Esophagus (tissue), 2 donors: Measurements from ENCODE around the gene PLAAT4. TPM values are rescaled to one million over a fixed set of nuclear protein-coding genes. Genes with fewer than 3 reads are reported as not detected.

Experiments used
- H3K27ac ChIP-seq, 2 donors: one replicate each; pipeline ENCODE4 v1.5.1; 2013; ENCODE audit warnings: low read depth in 2 of 2, mild to moderate bottlenecking in 2 of 2, inconsistent platforms in 1 of 2, low read length in 1 of 2, moderate library complexity in 1 of 2
- H3K27me3 ChIP-seq, 2 donors: one replicate each; pipeline ENCODE4 v1.6.1; 2013; ENCODE audit warnings: low read length in 2 of 2, control low read depth in 1 of 2, mild to moderate bottlenecking in 1 of 2; ENCODE audit not compliant: insufficient read depth in 2 of 2, control insufficient read depth in 1 of 2
- H3K36me3 ChIP-seq, 2 donors: one replicate each; pipeline ENCODE4 v1.6.1; 2013; ENCODE audit warnings: low read length in 1 of 2; ENCODE audit not compliant: control insufficient read depth in 2 of 2, insufficient read depth in 2 of 2
- H3K4me1 ChIP-seq, 2 donors: one replicate each; pipeline ENCODE4 v1.6.1; 2013; ENCODE audit warnings: low read length in 1 of 2; ENCODE audit not compliant: control insufficient read depth in 2 of 2, insufficient read depth in 2 of 2
- H3K4me3 ChIP-seq, 2 donors: one replicate each; pipeline ENCODE4 v1.5.1; 2013; ENCODE audit warnings: low read length in 2 of 2, mild to moderate bottlenecking in 2 of 2, low read depth in 1 of 2, moderate library complexity in 1 of 2
- H3K9me3 ChIP-seq, 2 donors: one replicate each; pipeline ENCODE4 v1.6.1; 2013; ENCODE audit warnings: mild to moderate bottlenecking in 2 of 2, low read depth in 1 of 2, low read length in 1 of 2, moderate library complexity in 1 of 2; ENCODE audit not compliant: control insufficient read depth in 2 of 2, insufficient read depth in 1 of 2
- WGBS, 2 donors: extraction: QIAGEN DNeasy Blood & Tissue Kit; methylation state at CpG; one replicate each; pipeline ENCODE4 v1.1.7; 2013; 5-methylcytosine and 5-hydroxymethylcytosine counted together
- polyA plus RNA-seq, 2 donors: library from polyadenylated mRNA; stranded (reverse); fragments of 200-250 nt; gene quantifications; one replicate each; pipeline ENCODE4 v1.2.3, GENCODE V29; 2013
- donor health status: healthy with polysubstance abuse.
- donor health status: Bipolar disorder and iron deficiency.

PLAAT4 gene
- polyA plus RNA-seq, 2 donors, result 12.0 to 12.9 TPM

- Histone ChIP-seq H3K27me3 (no peaks in the 10 kb centered on the region), H3K4me3 (no peak overlapping the region), H3K36me3 (no peaks in the 10 kb centered on the region), H3K4me1 (no peaks in the 10 kb centered on the region), H3K27ac (no peak overlapping the region), H3K9me3 (peaks cover 0 to 3% of the 10 kb centered on the region in 2 donors)
- 82 to 96% methylated on average over 4 of the region's 4 CpGs for whole genome bisulfite sequencing, 2 donors
Measured at GRCh38 chr11:63499874-63500273, 36.7 kb upstream of the PLAAT4 start.

- WGBS, 2 donors, result 39 to 48% methylated on average over 1 of the region's 1 CpG
- Histone ChIP-seq H3K36me3 (no peaks in the 10 kb centered on the region), H3K4me1 (no peaks in the 10 kb centered on the region), H3K27me3 (no peaks in the 10 kb centered on the region), H3K27ac (no peak overlapping the region), H3K9me3 (peaks cover 0 to 3% of the 10 kb centered on the region in 2 donors), H3K4me3 (no peak overlapping the region)
Measured at GRCh38 chr11:63501236-63501635, 35.4 kb upstream of the PLAAT4 start.

GRCh38 chr11:63502252-63502820, 34.3 kb upstream of the PLAAT4 start:
- no peak overlapping the region for H3K4me3 ChIP-seq
- H3K27me3 ChIP-seq, result no peaks in the 10 kb centered on the region
- H3K9me3 ChIP-seq, result peaks cover 0 to 3% of the 10 kb centered on the region in 2 donors
- H3K36me3 ChIP-seq, result no peaks in the 10 kb centered on the region
- 67 to 71% methylated on average over 2 of the region's 2 CpGs for WGBS, 2 donors
- no peaks in the 10 kb centered on the region for H3K4me1 ChIP-seq
- H3K27ac ChIP-seq, result no peak overlapping the region

- peaks cover 0 to 3% of the 10 kb centered on the region in 2 donors for H3K9me3 ChIP-seq
- H3K27ac ChIP-seq, result no peak overlapping the region
- no peaks in the 10 kb centered on the region for H3K27me3 ChIP-seq
- no peaks in the 10 kb centered on the region for H3K4me1 ChIP-seq
- no peak overlapping the region for H3K4me3 ChIP-seq
- H3K36me3 ChIP-seq, result no peaks in the 10 kb centered on the region
- 79 to 82% methylated on average over 6 of the region's 6 CpGs for WGBS, 2 donors
Measured at GRCh38 chr11:63503492-63503891, 33.1 kb upstream of the PLAAT4 start.

DNA sequence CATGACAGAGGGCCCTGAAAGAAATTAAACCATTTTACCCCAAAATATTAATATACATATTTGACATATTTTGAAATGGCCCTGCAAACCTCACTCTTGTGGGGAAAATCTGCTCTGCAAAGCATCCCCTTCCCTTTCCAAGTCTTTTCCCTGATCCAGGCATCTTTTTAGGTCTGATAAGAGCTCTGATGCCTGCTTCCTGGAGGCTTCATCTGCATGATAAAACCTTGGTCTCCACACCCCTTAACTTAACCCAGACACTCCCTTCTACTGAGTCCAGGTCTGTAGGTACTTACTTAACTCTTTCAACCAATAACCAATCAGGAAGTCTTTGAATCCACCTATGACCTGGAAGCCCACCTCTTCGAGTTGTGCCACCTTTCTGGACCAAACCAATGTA, 32.6 kb upstream of the PLAAT4 start:
- no peaks in the 10 kb centered on the region for H3K4me1 ChIP-seq
- no peaks in the 10 kb centered on the region for H3K27me3 ChIP-seq
- peaks cover 0 to 3% of the 10 kb centered on the region in 2 donors for H3K9me3 ChIP-seq
- WGBS, 2 donors, result 77 to 81% methylated on average over 1 of the region's 1 CpG
- no peak overlapping the region for H3K4me3 ChIP-seq
- H3K27ac ChIP-seq, result no peak overlapping the region
- no peaks in the 10 kb centered on the region for H3K36me3 ChIP-seq

DNA sequence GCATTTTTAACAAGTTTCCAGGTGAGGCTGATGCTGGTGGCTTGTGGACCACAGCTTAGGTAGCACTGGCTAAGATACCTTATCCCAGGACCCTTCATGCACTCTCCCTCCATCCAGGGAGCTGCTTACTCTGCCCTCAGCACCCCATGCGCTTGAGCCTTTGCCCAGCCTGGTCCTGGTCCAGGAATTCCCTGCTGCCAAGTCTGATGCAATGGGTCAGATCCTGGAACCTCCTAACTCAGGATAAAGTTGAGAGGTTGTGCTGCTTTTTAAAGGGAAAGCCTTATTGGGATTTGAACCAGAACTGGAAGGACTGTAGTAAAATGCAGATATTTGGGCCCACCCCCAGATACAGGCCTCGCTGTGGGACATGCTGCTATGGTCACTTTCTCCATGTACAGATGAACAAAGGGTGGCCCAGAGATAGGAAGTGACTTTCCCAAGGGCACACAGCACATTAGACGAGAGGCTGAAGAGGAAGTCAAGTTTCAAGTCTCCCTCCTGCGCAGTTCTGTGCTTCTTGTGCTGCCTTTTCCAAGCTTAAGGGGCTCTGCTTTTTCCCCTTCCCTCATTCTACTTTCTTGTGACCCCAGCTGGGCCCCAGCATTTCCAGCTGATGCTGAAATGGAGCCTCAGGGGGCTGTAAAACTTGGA, 31.5 kb upstream of the PLAAT4 start:
- no peaks in the 10 kb centered on the region for H3K4me1 ChIP-seq
- no peak overlapping the region for H3K27ac ChIP-seq
- no peaks in the 10 kb centered on the region for H3K36me3 ChIP-seq
- no peaks in the 10 kb centered on the region for H3K27me3 ChIP-seq
- H3K4me3 ChIP-seq, result no peak overlapping the region
- peaks cover 0 to 3% of the 10 kb centered on the region in 2 donors for H3K9me3 ChIP-seq
- 70% methylated on average over 4 of the region's 4 CpGs for WGBS, 2 donors

- H3K9me3 ChIP-seq, result no peaks in the 10 kb centered on the region
- no peaks in the 10 kb centered on the region for H3K4me1 ChIP-seq
- H3K36me3 ChIP-seq, result no peaks in the 10 kb centered on the region
- WGBS, 2 donors, result 71 to 76% methylated on average over 15 of the region's 15 CpGs
- no peak within 1 kb of the TSS for H3K4me3 ChIP-seq
- H3K27me3 ChIP-seq, result no peaks in the 10 kb centered on the region
- no peak within 1 kb of the TSS for H3K27ac ChIP-seq
Measured at GRCh38 chr11:63505857-63506528, 30.6 kb upstream of the PLAAT4 start, which contains the start of gene LGALS12. TSS of gene LGALS12 (plus strand) at chr11:63506084. CDS start at chr11:63506459, 375 bp downstream.

DNA sequence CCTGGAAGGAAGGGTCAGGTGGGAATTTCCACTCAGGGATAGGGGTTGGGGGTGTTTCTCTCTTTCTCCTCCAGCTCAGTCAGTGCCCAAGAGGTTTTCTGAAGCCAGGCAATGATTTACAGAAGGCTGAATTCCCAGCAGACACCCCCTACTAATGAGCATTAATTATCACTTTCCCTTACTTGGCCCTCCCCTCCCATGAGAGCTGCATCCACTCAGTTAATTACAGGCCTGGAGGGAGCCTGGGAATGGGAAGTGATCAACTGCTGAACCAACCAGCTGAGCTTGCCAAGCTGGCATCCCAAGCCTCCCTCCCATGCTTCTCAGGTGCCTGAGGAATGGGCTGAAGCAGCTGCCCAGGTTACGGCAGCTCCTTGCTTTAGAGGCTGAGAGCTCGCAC, 29.7 kb upstream of the PLAAT4 start:
- Histone ChIP-seq H3K4me3 (no peak overlapping the region), H3K9me3 (no peaks in the 10 kb centered on the region), H3K4me1 (no peaks in the 10 kb centered on the region), H3K27me3 (no peaks in the 10 kb centered on the region), H3K27ac (no peak overlapping the region), H3K36me3 (no peaks in the 10 kb centered on the region)
- 91% methylated on average over 2 of the region's 2 CpGs for WGBS, 2 donors

DNA sequence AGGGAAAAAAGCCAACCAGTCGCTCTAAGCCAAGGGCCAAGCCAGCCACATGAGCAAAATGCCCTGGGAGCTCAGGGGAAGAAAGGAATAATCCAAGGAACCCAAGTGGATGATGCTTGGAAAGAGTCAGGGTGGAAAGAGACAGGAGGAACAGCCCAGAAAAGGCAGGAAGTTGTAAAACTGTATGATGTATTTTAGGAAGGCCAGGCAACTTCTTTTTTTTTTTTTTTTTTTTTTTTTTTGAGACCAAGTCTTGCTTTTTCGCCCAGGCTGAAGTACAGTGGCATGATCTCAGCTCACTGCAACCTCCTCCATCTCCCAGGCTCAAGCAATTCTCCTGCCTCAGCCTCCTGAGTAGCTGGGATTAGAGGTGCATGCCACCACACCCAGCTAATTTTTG, 29.1 kb upstream of the PLAAT4 start:
- no peaks in the 10 kb centered on the region for H3K4me1 ChIP-seq
- no peaks in the 10 kb centered on the region for H3K27me3 ChIP-seq
- H3K27ac ChIP-seq, result no peak overlapping the region
- H3K36me3 ChIP-seq, result no peaks in the 10 kb centered on the region
- H3K4me3 ChIP-seq, result no peak overlapping the region
- H3K9me3 ChIP-seq, result no peaks in the 10 kb centered on the region
- 90 to 98% methylated on average over 2 of the region's 2 CpGs for WGBS, 2 donors
